Keratinocyte (primary cell): ENCODE data around the gene GRIK4.

ENCODE experiments used
- CTCF ChIP-seq, 3 experiments: IDR thresholded peaks in 1 of 3; conservative IDR thresholded peaks in 1 of 3; optimal IDR thresholded peaks in 1 of 3; 2 replicates in 2 of 3; 3 replicates in 1 of 3; pipeline versions ENCODE3 to v1.5.1; 2011; ENCODE audit warnings: low read length in 3 of 3, mild to moderate bottlenecking in 3 of 3, moderate library complexity in 2 of 3, control low read depth in 1 of 3, inconsistent platforms in 1 of 3; ENCODE audit not compliant: insufficient read depth in 2 of 3; ENCODE audit errors: extremely low read depth in 1 of 3
- EZH2 ChIP-seq: IDR thresholded peaks from one replicate; pipeline ENCODE4 v1.6.1; 2012; ENCODE audit warnings: inconsistent platforms, mild to moderate bottlenecking, low read length, moderate library complexity

- TF ChIP-seq EZH2 = no peak
- TF ChIP-seq CTCF (optimal IDR thresholded peaks at IDR 0.05 in 1 of 3, IDR thresholded peaks at IDR 0.05 in 1 of 3, conservative IDR thresholded peaks at IDR 0.05 in 1 of 3; ENCODE audit: extremely low read depth in 1 of 3, insufficient read depth in 2 of 3, low read length in 3 of 3) = no peak
These were observed 11.6 kb downstream of the GRIK4 start for GRCh38 chr11:120523196-120523595.
